Heart right ventricle (tissue), 16 donors: Measurements from ENCODE around the gene SMARCD1. TPM values are rescaled to one million over a fixed set of nuclear protein-coding genes. Genes with fewer than 3 reads are reported as not detected.

Experiments
- ATAC-seq, 8 donors: fragments of 200-7000 bp; cut with Tn5 transposase; one replicate each; pipeline ENCODE4 v1.9.1; 2020; ENCODE audit warnings: mild to moderate bottlenecking in 8 of 8, moderate library complexity in 8 of 8, moderate number of reproducible peaks in 1 of 8
- DNase-seq, 2 donors: peaks; one replicate each; pipeline ENCODE4 v3.0.0-alpha.2; 2020
- H3K27ac ChIP-seq, 10 donors: fragments of 200-600 bp; sonication (generic) in 2 of 10; one replicate each; pipeline versions ENCODE4 v1.5.0 to v1.8.0; 2020 to 2022; ENCODE audit warnings: mild to moderate bottlenecking in 3 of 10
- H3K27me3 ChIP-seq, 7 donors: fragments of 200-600 bp; one replicate each; pipeline ENCODE4 v1.8.0; 2021 to 2022; ENCODE audit warnings: mild to moderate bottlenecking in 2 of 7
- H3K36me3 ChIP-seq, 9 donors: fragments of 200-600 bp; sonication (generic) in 1 of 9; one replicate each; pipeline versions ENCODE4 v1.5.0 to v1.8.0; 2020 to 2022; ENCODE audit warnings: mild to moderate bottlenecking in 2 of 9
- H3K4me1 ChIP-seq, 9 donors: fragments of 200-600 bp; sonication (generic) in 1 of 9; one replicate each; pipeline versions ENCODE4 v1.5.0 to v1.8.0; 2020 to 2022; ENCODE audit warnings: mild to moderate bottlenecking in 4 of 9
- H3K4me3 ChIP-seq, 10 donors: fragments of 200-600 bp; sonication (generic) in 2 of 10; one replicate each; pipeline versions ENCODE4 v1.5.0 to v1.8.0; 2020 to 2022; ENCODE audit warnings: mild to moderate bottlenecking in 7 of 10, moderate library complexity in 2 of 10
- H3K9me3 ChIP-seq, 11 donors: fragments of 200-600 bp in 10 of 11; sonication (generic) in 2 of 11; one replicate each; pipeline versions ENCODE4 v1.5.0 to v1.8.0; 2013 to 2022; ENCODE audit warnings: mild to moderate bottlenecking in 2 of 11, control low read depth in 1 of 11, moderate library complexity in 1 of 11
- CTCF ChIP-seq, 9 donors: fragments of 200-600 bp; sonication (generic) in 2 of 9; IDR thresholded peaks; one replicate each; pipeline versions ENCODE4 v1.5.0 to v1.8.0; 2021 to 2022; ENCODE audit warnings: antibody characterized with exemption in 9 of 9, mild to moderate bottlenecking in 5 of 9, moderate library complexity in 1 of 9
- WGBS, 2 donors: extraction: QIAGEN DNeasy Blood & Tissue Kit; methylation state at CpG; one replicate each; pipeline ENCODE4 v1.1.7; 2013; ENCODE audit warnings: inconsistent platforms in 1 of 2; 5-methylcytosine and 5-hydroxymethylcytosine counted together
- intact Hi-C, 10 donors: fragments of 100-400 bp; cut with DNase I; formaldehyde crosslinking; loops; one replicate each; pipeline versions ENCODE4 v1.11.1 to v1.14.2; 2022
- polyA plus RNA-seq, 2 donors: library from polyadenylated mRNA; stranded (reverse); fragments of 200-250 nt; gene quantifications; one replicate each; pipeline ENCODE4 v1.2.3, GENCODE V29; 2013
- total RNA-seq, 10 donors: library from RNA; stranded (reverse); fragmentation: NEBNext Ultra II Directional in 3 of 10; extraction: Animal tissue kit (Norgen Biotek cat#: 25700) in 3 of 10; gene quantifications; one replicate each; pipeline versions ENCODE4 v1.2.1 to v1.2.4, GENCODE V29; 2021 to 2023
- donor health status: Arrhythmogenic right ventricular cardiomyopathy.
- donor health status: ischemic (EF 13 %, LVEDD 7.1; RV severe dilation, severe dysfunction).
- donor health status: healthy with polysubstance abuse.
- donor health status: DM: no; HTN: yes; CAD: no.
- donor health status: DM: no; HTN: no; CAD: no.
- donor health status: ischemic (EF 25% LVEDD 6.9; RV normal size, moderate dysfunction).
- donor health status: ischemic (EF 25% LVEDD 5.7; RV mildly dilated, moderate dysfunction).
- donor health status: healthy.
- donor health status: DM: yes; HTN: yes; CAD: no.
- donor health status: Ischemic cardiomyopathy.
- donor health status: ischemic (EF 35%, LVEDD 5.7; RV mildly dilated, moderate dysfunction).
- donor health status: nonischemic (EF 11% LVEDD 7.7; RV severe dilation, severe dysfunction).
- donor health status: DM: yes; HTN: yes; CAD: no.
- donor health status: PGD.
- donor health status: ischemic (EF 29% LVEDD 5.4; RV normal size, mild dysfunction).
- donor health status: nonischemic (EF 23%, LVEDD 6.1; RV moderate dilation, normal function).

SMARCD1 gene
- total and polyA plus RNA-seq, 12 donors, result 12.0 to 24.0 (median 16.0) TPM

GRCh38 chr12:50123203-50123602, 38.1 kb downstream of the SMARCD1 start:
- no peak overlapping the region for H3K27ac ChIP-seq
- no peak for DNase-seq
- H3K36me3 ChIP-seq, result peaks cover 0 to 94% (median 35%) of the 10 kb centered on the region in 9 donors
- H3K4me1 ChIP-seq, result peaks cover 0 to 36% (median 15%) of the 10 kb centered on the region in 9 donors
- TF ChIP-seq CTCF (IDR thresholded peaks at IDR 0.05), result no peak
- H3K4me3 ChIP-seq, result no peak overlapping the region
- no peak for ATAC-seq
- no peaks in the 10 kb centered on the region for H3K9me3 ChIP-seq
- no peaks in the 10 kb centered on the region for H3K27me3 ChIP-seq
- intact Hi-C loops, result no loop called here
- 76 to 87% methylated on average over 2 of the region's 2 CpGs for WGBS, 2 donors

GRCh38 chr12:50127546-50127945, 42.4 kb downstream of the SMARCD1 start:
- peak in 5 of 8 donors; percentile 41 to 78 (median 69) for ATAC-seq
- Histone ChIP-seq H3K36me3 (peaks cover 0 to 99% (median 44%) of the 10 kb centered on the region in 9 donors), H3K4me1 (peaks cover 0 to 45% (median 15%) of the 10 kb centered on the region in 9 donors), H3K27ac (no peak overlapping the region), H3K4me3 (no peak overlapping the region), H3K9me3 (no peaks in the 10 kb centered on the region), H3K27me3 (no peaks in the 10 kb centered on the region)
- TF ChIP-seq CTCF (IDR thresholded peaks at IDR 0.05), result no peak
- intact Hi-C loops, result loop anchor here in 1 of 10 donors (5.0 kb wide), 1 partner anchor 50 kb away; no protein-coding TSS in a partner anchor
- 61 to 78% methylated on average over 2 of the region's 2 CpGs for WGBS, 2 donors
- no peak for DNase-seq

GRCh38 chr12:50129290-50129689, 44.1 kb downstream of the SMARCD1 start:
- no peaks in the 10 kb centered on the region for H3K9me3 ChIP-seq
- H3K36me3 ChIP-seq, result peaks cover 0 to 99% (median 45%) of the 10 kb centered on the region in 9 donors
- TF ChIP-seq CTCF (IDR thresholded peaks at IDR 0.05), result no peak
- peaks cover 0 to 47% (median 15%) of the 10 kb centered on the region in 9 donors for H3K4me1 ChIP-seq
- no peak overlapping the region for H3K4me3 ChIP-seq
- ATAC-seq (no peak), DNase-seq (no peak)
- no peaks in the 10 kb centered on the region for H3K27me3 ChIP-seq
- intact Hi-C loops, result loop anchor here in 1 of 10 donors (5.0 kb wide), 1 partner anchor 48 kb away; no protein-coding TSS in a partner anchor
- WGBS, 2 donors, result 80 to 91% methylated on average over 4 of the region's 4 CpGs
- H3K27ac ChIP-seq, result no peak overlapping the region

- peak in 8 of 9 donors; percentile 40 to 73 (median 47) for TF ChIP-seq CTCF (IDR thresholded peaks at IDR 0.05)
- 75 to 85% methylated on average over 2 of the region's 2 CpGs for WGBS, 2 donors
- Histone ChIP-seq H3K36me3 (peaks cover 0 to 96% (median 51%) of the 10 kb centered on the region in 9 donors), H3K27ac (no peak overlapping the region), H3K4me1 (peaks cover 0 to 35% (median 4%) of the 10 kb centered on the region in 9 donors), H3K9me3 (no peaks in the 10 kb centered on the region), H3K27me3 (no peaks in the 10 kb centered on the region), H3K4me3 (no peak overlapping the region)
- ATAC-seq (no peak), DNase-seq (no peak)
- intact Hi-C loops, result loop anchor here in 3 of 10 donors (2.0 to 5.0 kb wide), 3 partner anchors 40 to 45 kb away; no protein-coding TSS in a partner anchor
Measured at GRCh38 chr12:50132505-50133135, 47.5 kb downstream of the SMARCD1 start.
